IMR-90 (cell line): Measurements from ENCODE around the gene TSHZ3. TPM values are rescaled to one million over a fixed set of nuclear protein-coding genes. Genes with fewer than 3 reads are reported as not detected.
A peak's percentile ranks its signal among the peaks of the same experiment; 100 is the strongest.

Experiments used
- ATAC-seq: fragments of 200-7000 bp; cut with Tn5 transposase; 2 replicates; pipeline ENCODE4 v1.9.1; 2020; ENCODE audit warnings: low read depth, mild to moderate bottlenecking, moderate library complexity
- BruUV-seq: library from RNA; stranded (reverse); fragments of 400-500 nt; replicated peaks from 2 replicates; lab custom pipeline; 2021; lab: Mats Ljungman, UMichigan
- CTCF ChIA-PET: fragments of 300-600 bp; formaldehyde crosslinking; extraction: SDS; loops from one replicate; lab custom pipeline; 2021; ENCODE audit warnings: antibody characterized with exemption; lab: Yijun Ruan, JAX
- POLR2A ChIA-PET: fragments of 300-600 bp; sonication (Branson Sonifier 250); formaldehyde crosslinking; loops from one replicate; lab custom pipeline; 2022; ENCODE audit warnings: antibody characterized with exemption; ENCODE audit not compliant: unreplicated experiment; lab: Charles Lee
- DNase-seq: peaks from one replicate; pipeline ENCODE4 v3.0.0; 2013
- H2AFZ ChIP-seq: replicated peaks from 2 replicates; pipeline ENCODE3; 2013; ENCODE audit warnings: low read length, mild to moderate bottlenecking; ENCODE audit not compliant: poor library complexity
- H2AK5ac ChIP-seq: 2 replicates; pipeline ENCODE4 v1.6.1; 2013; ENCODE audit warnings: low read depth, low read length, inconsistent platforms
- H2AK9ac ChIP-seq: replicated peaks from 2 replicates; pipeline ENCODE3; 2013; ENCODE audit warnings: mild to moderate bottlenecking, low read depth, low read length, moderate library complexity; ENCODE audit not compliant: poor library complexity
- H2BK120ac ChIP-seq: 2 replicates; pipeline ENCODE4 v1.6.1; 2013; ENCODE audit warnings: low read depth, low read length, inconsistent platforms
- H2BK15ac ChIP-seq: 3 replicates; pipeline ENCODE4 v1.6.1; 2013; ENCODE audit warnings: low read depth, low read length, inconsistent platforms
- H2BK20ac ChIP-seq: 2 replicates; pipeline ENCODE4 v1.6.1; 2013; ENCODE audit warnings: low read depth, mild to moderate bottlenecking, inconsistent platforms, low read length, moderate library complexity
- H2BK5ac ChIP-seq: 2 replicates; pipeline ENCODE4 v1.6.1; 2013; ENCODE audit warnings: mild to moderate bottlenecking, low read depth, low read length, inconsistent platforms; ENCODE audit not compliant: poor library complexity, severe bottlenecking
- H3K14ac ChIP-seq: replicated peaks from 2 replicates; pipeline ENCODE4 v1.6.1; 2013; ENCODE audit warnings: low read depth, low read length, inconsistent platforms
- H3K18ac ChIP-seq: 2 replicates; pipeline ENCODE4 v1.6.1; 2013; ENCODE audit warnings: low read depth, low read length, control low read depth
- H3K23ac ChIP-seq: 2 replicates; pipeline ENCODE4 v1.6.1; 2013; ENCODE audit warnings: low read depth, low read length, inconsistent platforms
- H3K27ac ChIP-seq: 2 replicates; pipeline ENCODE4 v1.5.1; 2013; ENCODE audit warnings: mild to moderate bottlenecking, control low read depth, low read length; ENCODE audit not compliant: insufficient read depth
- H3K27me3 ChIP-seq: 2 replicates; pipeline ENCODE4 v1.6.1; 2013; ENCODE audit warnings: low read length; ENCODE audit not compliant: control insufficient read depth, insufficient read depth
- H3K36me3 ChIP-seq: 2 replicates; pipeline ENCODE4 v1.6.1; 2013; ENCODE audit warnings: low read length, mixed read lengths; ENCODE audit not compliant: control insufficient read depth, insufficient read depth
- H3K4ac ChIP-seq: 2 replicates; pipeline ENCODE4 v1.6.1; 2013; ENCODE audit warnings: low read depth, low read length, inconsistent platforms
- H3K4me1 ChIP-seq: 2 replicates; pipeline ENCODE4 v1.6.1; 2013; ENCODE audit warnings: low read length, mixed read lengths; ENCODE audit not compliant: control insufficient read depth, insufficient read depth
- H3K4me2 ChIP-seq: 2 replicates; pipeline ENCODE4 v1.6.1; 2013; ENCODE audit warnings: low read depth, mild to moderate bottlenecking, control low read depth, low read length, moderate library complexity
- H3K4me3 ChIP-seq: 2 replicates; pipeline ENCODE4 v1.5.1; 2013; ENCODE audit warnings: low read depth, mild to moderate bottlenecking, control low read depth, low read length, moderate library complexity; ENCODE audit not compliant: insufficient read depth
- H3K56ac ChIP-seq: 2 replicates; pipeline ENCODE4 v1.6.1; 2013; ENCODE audit warnings: low read length, inconsistent platforms; ENCODE audit not compliant: insufficient read depth; ENCODE audit errors: extremely low read depth
- H3K79me1 ChIP-seq, 2 experiments: 2 replicates each; pipeline ENCODE4 v1.6.1; 2013; ENCODE audit warnings: low read length in 2 of 2, inconsistent platforms in 1 of 2, low read depth in 1 of 2
- H3K9ac ChIP-seq: 2 replicates; pipeline ENCODE4 v1.6.1; 2013; ENCODE audit warnings: low read depth, low read length, control low read depth
- H3K9me1 ChIP-seq: 2 replicates; pipeline ENCODE4 v1.6.1; 2013; ENCODE audit warnings: low read length, inconsistent platforms; ENCODE audit not compliant: insufficient read depth
- H3K9me3 ChIP-seq: 2 replicates; pipeline ENCODE4 v1.6.1; 2013; ENCODE audit warnings: low read length; ENCODE audit not compliant: control insufficient read depth, insufficient read depth
- H4K20me1 ChIP-seq: 2 replicates; pipeline ENCODE4 v1.6.1; 2013; ENCODE audit warnings: low read length, inconsistent platforms; ENCODE audit not compliant: insufficient read depth
- H4K5ac ChIP-seq: 2 replicates; pipeline ENCODE4 v1.6.1; 2013; ENCODE audit warnings: mild to moderate bottlenecking, low read depth, low read length, control low read depth
- H4K8ac ChIP-seq, 2 experiments: 2 replicates each; pipeline ENCODE4 v1.6.1; 2013; ENCODE audit warnings: low read depth in 2 of 2, low read length in 2 of 2, control low read depth in 1 of 2, inconsistent platforms in 1 of 2
- H4K91ac ChIP-seq: 2 replicates; pipeline ENCODE4 v1.6.1; 2013; ENCODE audit warnings: low read depth, low read length, inconsistent platforms; ENCODE audit not compliant: insufficient read depth
- CHD1 ChIP-seq: IDR thresholded peaks from 2 replicates; pipeline ENCODE4 v1.6.1; 2012; ENCODE audit warnings: low read depth, low read length, improper control_type of control experiment
- CTCF ChIP-seq: conservative IDR thresholded peaks from 2 replicates; pipeline ENCODE4 v1.5.1; 2012; ENCODE audit warnings: mild to moderate bottlenecking, low read depth, low read length, improper control_type of control experiment
- ELK1 ChIP-seq: fragments of 150-350 bp; IDR thresholded peaks from 2 replicates; pipeline ENCODE4 v1.6.1; 2016; ENCODE audit warnings: low read depth, mild to moderate bottlenecking, low read length, moderate library complexity, borderline replicate concordance
- MXI1 ChIP-seq: IDR thresholded peaks from 2 replicates; pipeline ENCODE4 v1.6.1; 2012; ENCODE audit warnings: low read depth, mild to moderate bottlenecking, low read length, moderate library complexity, borderline replicate concordance
- NFE2L2 ChIP-seq: fragments of 150-350 bp; IDR thresholded peaks from 2 replicates; pipeline ENCODE4 v1.6.1; 2016; ENCODE audit warnings: low read depth, mild to moderate bottlenecking, low read length
- USF2 ChIP-seq: fragments of 150-350 bp; IDR thresholded peaks from 2 replicates; pipeline ENCODE4 v1.6.1; 2017; ENCODE audit warnings: mild to moderate bottlenecking, antibody characterized with exemption, low read length, low read depth
- WGBS, 2 experiments: methylation state at CpG; one replicate each; pipeline versions ENCODE4 v1.1.5 to v1.1.7; 2013; ENCODE audit warnings: missing lambda C conversion rate in 2 of 2; ENCODE audit not compliant: insufficient read length in 1 of 2; ENCODE audit errors: extremely low coverage in 2 of 2; 5-methylcytosine and 5-hydroxymethylcytosine counted together
- dilution Hi-C: fragments of 300-500 bp; cut with HindIII; formaldehyde crosslinking; loops from one replicate; pipeline ENCODE4 v1.14.3; 2018; ENCODE audit warnings: low sequenced_read_pairs; ENCODE audit not compliant: unreplicated experiment
- in situ Hi-C: fragments of 300-500 bp; cut with MboI; formaldehyde crosslinking; loops from 3 replicates; pipeline ENCODE4 v1.14.3; 2019; ENCODE audit warnings: low sequenced_read_pairs, inconsistent platforms, mixed read lengths
- intact Hi-C: fragments of 100-400 bp; cut with micrococcal nuclease; formaldehyde crosslinking; loops from 2 replicates; pipeline ENCODE4 v1.10.0; 2022
- polyA plus RNA-seq, 3 experiments: library from polyadenylated mRNA; depleted of rRNA; stranded (reverse); fragments of >200 nt; gene quantifications; 2 replicates each; pipeline ENCODE4 v1.2.3, GENCODE V29; 2012; ENCODE audit warnings: low replicate concordance in 1 of 3
- total RNA-seq: library from RNA; depleted of rRNA; stranded (reverse); fragments of >200 nt; gene quantifications from 2 replicates; pipeline ENCODE4 v1.2.3, GENCODE V29; 2012

Gene TSHZ3
- total and polyA plus RNA-seq, 2 of the 4 experiments (the other 2 are of a cell fraction): 8.1 to 13.0 TPM

GRCh38 chr19:31337008-31337914, 12.0 kb downstream of the TSHZ3 start:
- intact Hi-C loops: no loop called here
- POLR2A ChIA-PET: interaction anchor here (0.6 kb wide), 2 partner anchors 232 to 534 kb away, joined by 4 to 8 read pairs; no protein-coding TSS in a partner anchor
- BruUV-seq: no TSS peak

More at GRCh38 chr19:31337008-31337914, 12.0 kb downstream of the TSHZ3 start:
- Histone ChIP-seq H4K5ac (peak overlapping the region; percentile 72), H3K36me3 (peaks cover 13% of the 10 kb centered on the region; the same call in 1 of the 2 replicates), H4K20me1 (peaks cover 40% of the 10 kb centered on the region), H3K9me1 (peaks cover 40% of the 10 kb centered on the region), H2BK15ac (peak overlapping the region; percentile 33; the same call in 2 of the 3 replicates), H2AK5ac (peak overlapping the region; percentile 51), H2BK20ac (no peak overlapping the region), H4K8ac (peak overlapping the region in 1 of 2 experiments; percentile 31; a peak in 2 of 4 replicates), H3K79me1 (peaks cover 19 to 91% of the 10 kb centered on the region in 2 experiments), H4K91ac (peak overlapping the region; percentile 49; the same call in 1 of the 2 replicates), H3K27me3 (no peaks in the 10 kb centered on the region), H3K9ac (peak overlapping the region; percentile 32; the same call in 1 of the 2 replicates), H2BK5ac (peak overlapping the region; percentile 49), H3K4me3 (no peak overlapping the region), H3K56ac (no peak overlapping the region), H2BK120ac (peak overlapping the region; percentile 48; the same call in 1 of the 2 replicates), H3K23ac (peak overlapping the region; percentile 90; the same call in 1 of the 2 replicates), H3K4me1 (peaks cover 59% of the 10 kb centered on the region), H3K4me2 (no peak overlapping the region; the same call in 1 of the 2 replicates), H3K9me3 (no peaks in the 10 kb centered on the region), H2AK9ac (peak overlapping the region; percentile 56), H2AFZ (no peak overlapping the region), H3K18ac (peak overlapping the region; percentile 66; the same call in 1 of the 2 replicates), H3K14ac (peak overlapping the region; percentile 41; the same call in 1 of the 2 replicates), H3K4ac (peak overlapping the region; percentile 2; the same call in 1 of the 2 replicates), H3K27ac (peak overlapping the region; percentile 80; the same call in 1 of the 2 replicates)
- in situ Hi-C loops (loop anchor here (5.0 to 25.0 kb wide), 2 partner anchors 105 to 1025 kb away; no protein-coding TSS in a partner anchor), dilution Hi-C loops (no loop called here)
- CTCF ChIA-PET: interaction anchor here (0.6 to 2.5 kb wide), 11 partner anchors 7 to 551 kb away, joined by 3 to 15 read pairs (median 6); no protein-coding TSS in a partner anchor
- DNase-seq: no peak
- no peak for ATAC-seq
- 88% methylated on average over 3 of the region's 7 CpGs; no CpG with 5 or more reads in 1 of the 2 experiments for WGBS, 2 experiments
- no peak for TF ChIP-seq USF2
- TF ChIP-seq ELK1: no peak
- TF ChIP-seq MXI1: no peak
- TF ChIP-seq NFE2L2: no peak
- TF ChIP-seq CTCF: no peak
- no peak for TF ChIP-seq CHD1
